Measurements from ENCODE around the gene FMO1.
"Not testable (repeated sequence)": the region's sequence is repeated elsewhere in the genome, so short reads cannot be mapped to it uniquely, and the experiment has no call there.

Gene FMO1

DNA sequence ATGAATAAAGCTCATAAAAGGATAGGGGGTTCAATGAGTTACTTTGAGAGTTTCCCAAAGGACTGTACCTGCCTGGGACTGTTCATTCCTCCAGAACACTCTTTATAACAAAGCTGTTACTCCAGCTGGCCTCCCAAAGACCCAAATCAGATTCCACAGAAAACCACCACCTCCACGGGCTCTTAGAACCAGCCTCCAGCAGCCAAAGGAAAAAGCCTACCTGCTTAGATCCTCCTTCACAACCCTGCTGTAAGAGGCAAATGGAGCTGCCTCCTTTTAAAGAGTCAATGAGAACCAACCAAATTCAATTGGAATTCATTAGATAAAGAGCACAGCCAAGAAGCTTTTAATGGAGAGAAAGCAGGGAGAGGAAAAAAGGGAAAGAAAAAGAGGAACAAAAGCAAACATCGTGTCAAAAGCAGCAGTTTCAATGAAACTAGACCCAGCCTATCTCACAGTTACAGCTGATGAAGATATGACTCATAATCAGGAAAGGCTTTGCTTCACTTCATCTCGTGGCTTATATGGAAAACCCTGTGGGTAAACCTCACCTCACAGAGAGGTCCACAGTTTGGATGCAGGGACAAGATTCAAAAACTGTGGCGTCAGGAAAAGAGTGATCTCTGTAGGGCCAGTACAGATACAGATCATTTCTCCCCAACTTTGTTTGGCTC is 37.9 kb downstream of the FMO1 start:
- DNase-seq: no peak

DNA sequence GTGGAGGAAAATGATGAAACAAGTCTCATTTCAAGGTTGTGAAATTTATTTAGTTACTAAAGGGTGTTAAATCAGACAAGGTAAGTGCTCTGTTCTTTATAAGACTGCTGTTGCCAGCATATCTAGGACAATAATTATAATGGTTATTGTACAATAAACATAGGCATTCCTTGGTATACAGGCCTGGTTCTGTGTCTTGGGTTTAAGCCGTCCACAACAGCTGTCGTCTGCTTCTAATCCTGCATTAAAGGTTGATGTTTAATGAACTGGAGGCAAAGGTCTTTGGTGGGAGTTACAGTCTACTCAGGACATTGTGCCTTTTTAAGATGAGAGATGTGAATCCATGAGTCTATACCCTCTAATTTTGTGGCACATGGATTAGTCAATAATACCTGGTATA is 42.3 kb downstream of the FMO1 start:
- no peak for DNase-seq

DNA sequence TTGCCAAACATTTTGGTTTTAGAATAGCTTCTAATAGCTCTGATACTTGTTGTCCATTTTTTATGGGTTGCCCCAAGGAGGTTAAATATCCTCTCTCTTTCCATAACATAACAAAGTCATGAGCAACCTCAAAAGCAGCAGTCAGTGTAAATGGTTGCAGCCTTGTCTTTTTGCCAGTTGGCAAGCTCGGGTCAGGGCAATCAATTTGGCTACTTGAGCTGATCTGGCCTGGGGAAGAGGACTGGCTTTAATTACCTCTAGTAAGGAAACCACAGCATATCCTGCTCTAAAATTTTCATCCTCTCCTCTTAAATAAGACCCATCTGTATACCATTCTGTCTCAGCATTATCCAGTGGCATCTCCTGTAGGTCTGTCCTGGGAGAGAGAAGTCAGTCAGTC is 44.5 kb downstream of the FMO1 start:
- no peak for DNase-seq

DNA sequence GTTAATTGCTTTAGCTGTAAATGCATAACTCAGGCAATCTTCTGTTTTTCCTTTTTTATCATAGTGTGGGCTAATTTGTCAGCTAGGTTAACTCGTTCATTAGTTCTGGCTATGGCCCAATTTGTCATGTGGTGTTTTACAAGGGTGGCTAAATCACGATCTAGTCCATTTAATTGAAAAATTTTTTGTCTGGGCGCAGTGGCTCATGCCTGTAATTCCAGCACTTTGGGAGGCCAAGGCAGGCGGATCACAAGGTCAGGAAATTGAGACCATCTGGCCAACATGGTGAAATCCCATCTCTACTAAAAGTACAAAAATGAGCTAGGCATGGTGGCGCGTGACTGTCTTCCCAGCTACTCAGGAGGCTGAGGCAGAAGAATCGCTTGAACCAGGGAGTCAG is 47.1 kb downstream of the FMO1 start:
- not testable (repeated sequence) for DNase-seq

DNA sequence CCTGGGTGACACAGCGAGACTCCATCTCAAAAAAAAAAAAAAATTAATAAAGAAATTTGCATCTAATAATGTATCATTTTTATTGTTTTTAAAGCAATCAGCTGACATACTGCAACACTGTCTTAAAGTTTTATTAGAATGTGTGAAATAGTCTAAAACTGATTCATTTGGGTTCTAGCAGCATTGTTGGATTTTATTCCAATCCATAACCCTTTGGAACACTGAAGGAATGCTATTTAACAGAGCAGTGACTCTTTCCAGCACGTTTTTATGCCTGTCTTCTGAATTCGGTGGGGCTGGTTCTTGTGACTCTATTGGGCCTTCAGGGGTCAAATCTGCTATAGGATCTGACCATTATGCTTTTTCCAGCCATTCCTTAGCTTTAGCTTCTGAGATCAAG is 47.5 kb downstream of the FMO1 start:
- no peak for DNase-seq

DNA sequence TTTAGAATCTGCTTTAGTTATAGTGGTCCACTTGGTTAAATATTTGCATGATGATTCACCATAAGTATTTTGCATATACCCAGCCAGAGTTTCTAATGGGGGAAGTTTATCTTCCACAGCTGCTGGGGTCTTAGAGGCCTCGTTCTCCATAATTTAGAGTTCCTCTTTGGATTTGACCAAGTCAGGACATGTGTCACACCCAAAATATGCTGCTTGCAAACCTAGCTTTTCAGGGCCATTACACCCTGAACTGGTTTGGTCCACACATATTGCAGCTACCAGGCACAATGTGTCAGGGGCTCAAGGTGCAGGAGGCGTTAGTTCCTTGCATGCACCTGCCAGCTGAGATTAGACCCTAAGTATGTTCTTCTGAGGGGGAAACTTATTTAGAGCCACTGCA is 48.6 kb downstream of the FMO1 start:
- DNase-seq: no peak

DNA sequence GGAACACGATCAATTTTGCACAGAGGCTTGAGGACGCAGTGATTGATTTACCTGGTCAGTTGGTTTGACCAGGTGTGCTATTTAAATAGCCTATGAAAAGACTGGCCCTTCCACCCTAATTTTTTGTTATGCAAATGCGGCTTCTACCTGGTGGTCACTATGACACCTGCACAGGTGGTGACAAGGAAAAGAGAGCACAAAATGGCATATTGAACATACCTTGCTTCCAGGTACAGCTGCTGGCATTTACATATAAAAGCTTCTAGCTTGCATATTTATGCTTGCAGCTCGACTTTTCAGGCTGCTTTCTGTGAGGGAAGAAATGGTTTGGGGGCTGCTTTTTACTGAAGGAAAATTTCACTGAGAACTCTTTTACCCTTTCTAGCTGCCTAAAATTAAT is 50.4 kb downstream of the FMO1 start:
- no peak for DNase-seq

DNA sequence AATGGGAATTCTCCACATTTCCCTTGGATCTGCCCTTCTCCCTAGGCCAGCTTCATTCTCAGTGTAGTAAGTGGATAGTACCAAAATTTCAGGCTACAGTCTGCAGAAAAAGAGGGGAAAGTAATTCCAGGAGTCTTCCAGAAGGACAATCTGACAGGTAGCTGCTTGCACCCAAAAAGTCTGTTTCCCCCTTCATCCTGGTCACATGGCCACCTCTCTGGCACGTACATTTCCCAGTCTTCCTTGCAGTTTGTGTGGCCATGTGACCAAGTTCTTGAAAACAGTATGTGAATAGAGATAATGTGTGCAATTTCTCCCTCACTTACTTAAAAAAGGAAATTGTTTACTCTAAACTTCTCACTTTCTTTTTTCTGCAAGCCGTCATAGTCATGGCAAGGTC is 51.0 kb downstream of the FMO1 start:
- no peak for DNase-seq

DNA sequence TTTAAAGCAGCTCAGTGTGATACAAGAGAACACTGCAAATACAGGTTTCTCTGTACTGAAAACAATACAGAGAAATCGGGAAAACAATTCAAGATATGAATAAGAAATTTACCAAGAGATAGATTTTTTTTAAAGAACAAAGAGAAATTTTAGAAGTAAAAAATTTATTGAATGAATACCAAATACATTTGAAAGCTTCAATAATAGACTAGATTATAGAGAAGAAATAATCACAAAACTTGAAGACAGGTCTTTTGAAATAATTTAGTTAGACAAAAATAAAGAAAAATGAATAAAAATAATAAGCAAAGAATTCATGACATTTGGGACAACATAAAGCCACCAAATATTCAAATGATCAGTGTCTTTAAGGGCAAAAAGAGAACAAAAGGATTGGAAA is 52.1 kb downstream of the FMO1 start:
- DNase-seq: no peak

DNA sequence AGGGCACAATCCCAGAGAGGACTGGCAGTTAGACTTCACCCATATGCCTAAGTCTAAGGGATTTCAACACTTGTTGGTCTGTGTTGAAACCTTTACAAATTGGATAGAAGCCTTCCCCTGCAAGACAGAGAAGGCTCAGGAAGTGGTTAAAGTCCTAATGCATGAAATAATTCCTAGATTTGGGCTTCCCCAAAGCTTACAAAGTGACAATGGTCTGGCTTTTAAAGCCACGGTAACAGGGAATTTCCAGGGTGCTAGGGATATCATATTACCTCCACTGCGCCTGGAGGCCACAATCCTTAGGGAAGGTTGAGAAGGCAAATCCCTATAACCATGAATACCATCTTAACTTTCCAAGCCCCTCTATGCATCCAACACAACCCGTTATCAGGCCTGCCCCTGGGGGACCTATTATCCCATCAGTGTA is 62.4 kb downstream of the FMO1 start:
- DNase-seq: no peak

DNA sequence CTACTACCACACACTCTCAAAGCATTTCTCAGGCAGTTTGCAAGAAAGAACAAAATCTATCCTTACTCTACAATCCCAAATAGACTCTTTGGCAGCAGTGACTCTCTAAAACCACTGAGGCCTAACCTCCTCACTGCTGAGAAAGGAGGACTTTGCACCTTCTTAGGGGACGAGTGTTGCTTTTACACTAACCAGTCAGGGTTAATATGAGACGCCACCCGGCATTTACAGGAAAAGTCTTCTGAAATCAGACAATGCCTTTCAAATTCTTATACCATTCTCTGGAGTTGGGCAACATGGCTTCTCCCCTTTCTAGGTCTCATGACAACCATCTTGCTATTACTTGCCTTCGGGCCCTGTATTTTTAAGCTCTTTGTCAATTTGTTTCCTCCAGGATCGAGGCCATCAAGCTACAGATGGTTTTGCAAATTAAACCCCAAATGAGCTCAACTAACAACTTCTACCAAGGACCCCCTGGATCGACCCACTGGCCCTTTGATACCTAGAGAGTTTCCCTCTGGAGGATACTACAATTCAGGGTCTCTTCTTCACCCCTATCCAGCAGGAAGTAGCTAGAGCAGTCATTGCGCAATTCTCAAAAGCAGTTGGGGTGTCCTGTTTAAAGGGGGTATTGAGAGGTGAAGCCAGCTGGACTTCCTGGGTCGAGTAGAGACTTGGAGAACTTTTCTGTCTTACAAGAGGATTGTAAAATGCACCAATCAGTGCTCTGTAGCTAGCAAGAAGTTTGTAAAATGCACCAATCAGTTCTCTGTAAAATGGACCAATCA is 63.7 kb downstream of the FMO1 start:
- no peak for DNase-seq

DNA sequence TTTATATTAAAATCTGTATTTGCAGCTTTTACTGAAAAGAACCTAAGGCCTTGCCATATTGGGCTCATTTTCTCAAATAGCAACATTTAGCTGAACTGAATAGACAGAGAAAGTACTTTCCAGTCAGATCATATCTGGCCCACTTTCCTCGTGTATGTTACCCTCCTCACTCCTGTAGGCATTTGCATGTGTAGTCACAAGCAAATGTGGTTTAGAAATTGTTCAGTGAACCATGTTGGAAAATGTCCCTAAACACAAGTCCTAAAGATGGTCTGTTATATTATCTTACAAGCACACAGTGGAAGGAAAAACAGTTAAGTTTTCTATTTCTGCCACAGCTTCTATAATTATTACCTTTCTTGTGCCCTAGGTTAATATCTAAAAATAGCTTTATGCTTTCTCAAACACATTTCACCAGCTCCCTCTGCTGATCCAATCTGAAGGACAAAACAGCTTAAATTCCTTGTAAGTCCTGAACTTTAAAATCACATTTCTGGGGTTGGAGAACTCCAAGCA is 65.1 kb downstream of the FMO1 start:
- no peak for DNase-seq

DNA sequence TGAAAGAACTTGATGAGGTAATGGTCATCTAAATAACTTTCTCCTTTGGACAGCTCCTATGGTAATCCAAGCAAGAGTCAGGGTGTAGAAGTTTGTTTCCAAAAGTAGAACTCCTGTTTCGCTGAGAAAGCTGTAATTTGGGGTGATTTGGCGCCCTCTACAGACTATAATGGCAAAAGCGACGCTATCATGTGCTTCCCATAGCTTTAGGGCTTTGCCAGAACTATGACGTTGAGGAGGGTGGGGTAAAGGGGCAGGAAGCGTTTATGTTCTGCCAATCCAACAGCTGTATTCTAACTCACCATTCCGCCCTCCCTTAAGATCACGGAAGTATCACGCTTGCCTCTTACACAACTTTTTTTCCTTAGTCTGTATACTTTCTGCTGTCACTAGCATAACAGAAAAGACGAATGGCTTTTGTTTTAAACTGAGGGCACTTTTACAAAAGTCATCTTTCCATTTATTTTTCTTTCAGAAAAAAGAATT is 65.6 kb downstream of the FMO1 start, which contains the start of gene FMO4:
FMO4 (plus strand) TSS at position 349 of the 486 bp plus-strand sequence. CDS start 5,643 bp downstream, outside the sequence.
- DNase-seq: peak; percentile 58

DNA sequence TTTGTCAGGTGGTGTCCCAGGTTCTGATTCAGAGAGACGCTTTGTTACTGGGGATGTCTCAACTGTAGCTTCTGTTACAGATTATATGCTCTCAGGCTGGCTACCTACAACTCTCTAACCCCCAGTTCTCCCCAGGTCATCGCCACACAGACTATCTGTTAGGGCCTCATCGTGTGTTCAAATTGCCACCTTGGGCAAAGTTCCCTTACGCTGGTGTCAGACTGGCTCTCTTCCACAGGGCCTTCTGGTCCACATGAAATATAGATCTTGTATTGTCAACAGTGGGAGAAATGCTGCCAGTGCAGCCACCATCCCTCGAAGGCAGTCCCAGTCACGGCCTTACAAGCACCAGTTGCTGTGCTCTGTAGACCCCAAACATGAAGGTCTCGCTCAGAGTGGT is 81.0 kb downstream of the FMO1 start:
- no peak for DNase-seq

DNA sequence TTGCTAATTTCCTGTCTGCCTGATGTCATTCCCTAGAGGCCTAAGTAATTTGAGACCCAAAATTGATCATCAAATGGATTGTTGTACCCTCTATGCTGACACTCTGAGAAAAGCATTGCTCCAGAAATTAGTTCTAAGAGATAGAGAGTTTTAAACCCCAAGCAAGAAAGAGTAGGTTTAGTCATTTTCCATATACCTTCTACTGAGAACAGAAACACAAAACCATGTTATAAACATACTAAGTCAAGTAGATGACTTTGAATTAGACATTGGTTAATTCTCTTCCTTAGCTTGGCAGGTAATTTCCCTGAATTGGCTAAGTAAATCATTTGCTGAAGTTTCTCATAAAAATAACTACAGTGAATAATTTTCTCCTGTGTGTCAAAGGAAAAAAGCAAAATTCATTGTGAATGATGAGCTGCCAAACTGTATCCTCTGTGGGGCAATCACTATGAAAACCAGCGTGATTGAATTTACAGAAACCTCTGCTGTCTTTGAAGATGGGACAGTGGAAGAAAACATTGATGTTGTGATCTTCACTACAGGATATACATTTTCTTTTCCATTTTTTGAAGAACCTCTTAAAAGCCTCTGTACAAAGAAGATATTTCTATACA is 85.8 kb downstream of the FMO1 start:
- no peak for DNase-seq
